GM18498 (cell line): ENCODE results near the gene LHB.
"Not testable (repeated sequence)": the region's sequence is repeated elsewhere in the genome, so short reads cannot be mapped to it uniquely, and the experiment has no call there.

ENCODE experiments used
- ATAC-seq: cut with Tn5 transposase; IDR thresholded peaks from one replicate; pipeline ENCODE4 v1.9.1; 2021; ENCODE audit warnings: mild to moderate bottlenecking, moderate library complexity; ENCODE audit not compliant: unreplicated experiment

Gene LHB

DNA sequence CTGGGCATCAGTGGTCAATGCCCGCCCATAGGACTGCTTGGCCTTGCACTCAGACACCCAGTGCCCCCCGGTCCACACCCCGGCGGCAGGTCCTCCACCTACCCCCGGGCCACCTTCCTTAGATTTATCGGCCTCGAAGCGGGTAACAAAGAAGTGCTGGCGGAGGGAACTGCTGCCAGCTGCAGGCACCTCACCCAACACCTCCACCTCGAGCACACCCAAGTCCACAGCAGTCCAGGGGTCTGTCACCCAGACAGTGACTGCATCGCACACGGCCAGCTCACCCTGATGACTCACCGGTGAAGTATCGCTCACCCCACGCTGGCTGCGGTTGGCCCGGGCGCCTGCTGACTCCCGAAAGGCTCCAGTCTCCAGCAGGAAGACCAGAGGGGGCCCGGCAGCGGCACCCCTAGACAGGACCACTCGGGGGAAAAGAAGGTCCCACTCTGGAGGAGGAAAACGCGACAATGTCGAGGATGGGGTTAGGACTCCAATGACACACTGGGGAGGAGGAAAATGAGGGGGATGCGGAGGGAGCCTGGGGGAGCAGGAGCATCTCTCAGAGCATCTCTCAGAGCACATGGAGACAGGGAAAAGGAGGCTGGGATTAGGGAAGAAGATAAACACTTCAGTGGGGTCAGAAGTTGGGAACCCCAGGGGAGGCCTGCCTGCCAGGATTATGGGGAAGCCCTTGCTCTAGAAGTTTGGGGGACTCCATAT, 21.8 kb upstream of the LHB start:
- ATAC-seq, result not testable (repeated sequence)

DNA sequence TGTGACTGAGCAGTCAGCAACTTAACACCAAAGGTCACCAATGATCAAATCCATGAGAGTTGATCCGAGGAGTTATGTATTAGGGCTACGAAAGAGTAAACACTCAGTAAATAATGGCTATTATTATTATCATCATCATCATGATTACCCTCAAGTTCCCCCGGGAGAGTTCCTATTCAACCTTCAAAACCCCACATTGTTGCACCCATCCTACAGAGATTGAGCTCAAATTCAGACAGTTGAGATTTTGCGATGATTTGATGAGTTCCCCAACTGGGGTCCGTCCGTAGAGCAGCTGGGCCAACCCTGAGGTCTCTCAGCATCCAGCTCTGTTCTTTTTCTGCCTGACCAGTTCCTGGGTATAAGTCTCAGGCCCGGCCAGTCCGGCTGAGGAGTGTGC, 21.2 kb upstream of the LHB start:
- not testable (repeated sequence) for ATAC-seq

DNA sequence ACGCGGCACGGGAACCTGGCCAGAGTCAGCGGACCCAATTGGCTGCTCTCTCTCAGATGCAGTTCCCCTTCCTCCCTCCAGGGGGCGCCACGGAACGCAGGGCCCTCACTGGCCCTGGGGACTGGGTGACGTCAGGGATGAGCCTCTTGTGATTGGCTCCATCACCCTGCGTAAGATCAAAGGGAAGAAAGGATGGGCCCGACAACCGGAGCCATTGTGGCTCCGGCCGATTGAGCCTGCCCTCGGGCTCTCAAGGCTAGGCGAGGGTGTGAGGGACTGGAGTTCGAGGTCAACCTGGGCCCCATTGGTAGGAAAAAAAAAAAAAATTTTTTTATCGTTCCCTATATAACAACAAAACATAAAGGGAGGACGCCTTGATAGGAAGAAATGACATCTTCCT, 19.9 kb upstream of the LHB start, which contains the start of gene CGB1:
CGB1 (minus strand) TSS at position 81 of the 400 bp plus-strand sequence. CDS start 184 bp downstream, outside the sequence.
- not testable (repeated sequence) for ATAC-seq

DNA sequence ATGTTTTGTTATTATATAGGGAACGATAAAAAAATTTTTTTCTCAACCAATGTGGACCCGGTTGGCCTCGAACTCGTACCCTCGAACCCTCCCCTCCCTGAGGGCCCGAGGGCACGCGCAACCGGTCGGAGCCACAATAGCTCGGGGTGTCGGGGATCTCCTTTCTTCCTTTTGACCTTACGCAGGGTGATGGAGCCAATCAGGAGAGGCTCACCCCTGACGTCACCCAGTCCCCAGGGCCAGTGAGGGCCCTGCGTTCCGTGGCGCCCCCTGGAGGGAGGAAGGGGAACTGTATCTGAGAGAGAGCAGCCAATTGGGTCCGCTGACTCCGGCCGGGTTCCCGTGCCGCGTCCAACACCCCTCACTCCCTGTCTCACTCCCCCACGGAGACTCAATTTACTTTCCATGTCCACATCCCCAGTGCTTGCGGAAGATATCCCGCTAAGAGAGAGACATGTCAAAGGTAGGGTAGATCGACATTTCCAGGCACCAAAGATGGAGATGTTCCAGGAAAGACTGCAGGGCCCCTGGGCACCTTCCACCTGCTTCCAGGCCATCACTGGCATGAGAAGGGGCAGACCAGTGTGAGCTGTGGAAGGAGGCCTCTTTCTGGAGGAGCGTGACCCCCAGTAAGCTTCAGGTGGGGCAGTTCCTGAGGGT, 14.9 kb upstream of the LHB start, which contains the start of gene CGB2:
CGB2 (plus strand) TSS at position 249 of the 660 bp plus-strand sequence; CDS start at position 455, 206 bp downstream.
- not testable (repeated sequence) for ATAC-seq

DNA sequence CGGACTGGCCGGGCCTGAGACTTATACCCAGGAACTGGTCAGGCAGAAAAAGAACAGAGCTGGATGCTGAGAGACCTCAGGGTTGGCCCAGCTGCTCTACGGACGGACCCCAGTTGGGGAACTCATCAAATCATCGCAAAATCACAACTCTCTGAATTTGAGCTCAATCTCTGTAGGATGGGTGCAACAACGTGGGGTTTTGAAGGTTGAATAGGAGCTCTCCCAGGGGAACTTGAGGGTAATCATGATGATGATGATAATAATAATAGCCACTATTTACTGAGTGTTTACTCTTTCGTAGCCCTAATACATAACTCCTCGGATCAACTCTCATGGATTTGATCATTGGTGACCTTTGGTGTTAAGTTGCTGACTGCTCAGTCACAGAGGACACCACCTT, 13.4 kb upstream of the LHB start:
- ATAC-seq, result not testable (repeated sequence)

DNA sequence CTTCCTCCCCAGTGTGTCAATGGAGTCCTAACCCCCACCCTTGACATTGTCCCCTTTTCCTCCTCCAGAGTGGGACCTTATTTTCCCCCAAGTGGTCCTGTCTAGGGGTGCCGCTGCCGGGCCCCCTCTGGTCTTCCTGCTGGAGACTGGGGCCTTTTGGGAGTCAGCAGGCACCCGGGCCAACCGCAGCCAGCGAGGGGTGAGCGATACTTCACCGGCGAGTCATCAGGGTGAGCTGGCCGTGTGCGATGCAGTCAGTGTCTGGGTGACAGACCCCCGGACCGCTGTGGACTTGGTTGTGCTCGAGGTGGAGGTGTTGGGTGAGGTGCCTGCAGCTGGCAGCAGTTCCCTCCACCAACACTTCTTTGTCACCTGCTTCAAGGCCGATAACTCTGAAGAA, 12.9 kb upstream of the LHB start:
- ATAC-seq, result not testable (repeated sequence)

DNA sequence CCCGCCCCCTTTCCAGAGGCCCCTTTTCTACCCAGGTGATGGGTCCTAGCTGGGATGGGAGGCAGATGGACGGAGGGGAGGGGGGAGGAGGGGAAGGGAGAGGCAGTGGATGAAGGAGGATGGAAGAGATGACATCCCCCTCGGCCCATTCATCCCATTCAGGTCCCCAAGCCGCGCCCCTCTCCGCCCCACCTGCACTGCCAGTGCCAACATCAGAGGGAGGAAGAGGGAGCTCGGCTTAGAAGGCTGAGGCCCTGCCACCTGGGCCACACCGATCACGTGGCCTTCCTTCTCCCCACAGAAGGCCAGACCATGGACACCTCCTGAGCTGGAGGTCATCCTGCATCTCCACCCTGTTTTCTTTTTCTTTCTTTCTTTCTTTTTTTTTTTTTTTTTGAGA, 11.8 kb upstream of the LHB start:
- ATAC-seq, result not testable (repeated sequence)

DNA sequence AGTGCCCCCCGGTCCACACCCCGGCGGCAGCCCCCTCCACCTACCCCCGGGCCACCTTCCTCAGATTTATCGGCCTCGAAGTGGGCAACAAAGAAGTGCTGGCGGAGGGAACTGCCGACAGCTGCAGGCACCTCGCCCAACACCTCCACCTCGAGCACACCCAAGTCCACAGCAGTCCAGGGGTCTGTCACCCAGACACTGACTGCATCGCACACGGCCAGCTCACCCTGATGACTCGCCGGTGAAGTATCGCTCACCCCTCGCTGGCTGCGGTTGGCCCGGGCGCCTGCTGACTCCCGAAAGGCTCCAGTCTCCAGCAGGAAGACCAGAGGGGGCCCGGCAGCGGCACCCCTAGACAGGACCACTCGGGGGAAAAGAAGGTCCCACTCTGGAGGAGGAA, 8.7 kb upstream of the LHB start:
- not testable (repeated sequence) for ATAC-seq

DNA sequence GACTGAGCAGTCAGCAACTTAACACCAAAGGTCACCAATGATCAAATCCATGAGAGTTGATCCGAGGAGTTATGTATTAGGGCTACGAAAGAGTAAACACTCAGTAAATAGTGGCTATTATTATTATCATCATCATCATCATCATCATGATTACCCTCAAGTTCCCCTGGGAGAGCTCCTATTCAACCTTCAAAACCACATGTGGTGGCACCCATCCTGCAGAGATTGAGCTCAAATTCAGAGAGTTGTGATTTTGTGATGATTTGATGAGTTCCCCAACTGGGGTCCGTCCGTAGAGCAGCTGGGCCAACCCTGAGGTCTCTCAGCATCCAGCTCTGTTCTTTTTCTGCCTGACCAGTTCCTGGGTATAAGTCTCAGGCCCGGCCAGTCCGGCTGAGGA, 8.2 kb upstream of the LHB start:
- ATAC-seq, result not testable (repeated sequence)

DNA sequence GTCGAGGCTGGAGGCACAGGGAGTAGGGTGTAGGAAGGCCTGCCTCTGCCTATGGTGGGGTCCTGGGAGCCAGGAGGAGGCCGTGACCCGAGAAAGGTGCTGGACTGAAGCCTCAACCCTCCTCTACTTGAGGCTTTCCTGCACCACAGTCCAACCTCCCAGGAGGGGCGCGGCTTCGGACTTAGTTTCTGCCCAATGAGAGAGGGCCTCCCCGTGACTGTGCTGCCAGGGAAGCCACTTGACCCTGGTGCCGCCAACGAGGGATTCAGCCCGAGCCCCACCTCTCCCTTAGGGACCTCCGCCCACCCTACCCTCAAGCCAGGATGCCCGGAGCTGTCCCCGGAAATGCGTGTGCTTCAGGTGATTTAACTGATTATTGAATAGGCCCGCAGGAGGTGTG, 7.3 kb upstream of the LHB start, which contains the start of gene CGB3:
CGB3 (minus strand) TSS at position 101 of the 400 bp plus-strand sequence. CDS start 362 bp downstream, outside the sequence.
- ATAC-seq, result not testable (repeated sequence)

DNA sequence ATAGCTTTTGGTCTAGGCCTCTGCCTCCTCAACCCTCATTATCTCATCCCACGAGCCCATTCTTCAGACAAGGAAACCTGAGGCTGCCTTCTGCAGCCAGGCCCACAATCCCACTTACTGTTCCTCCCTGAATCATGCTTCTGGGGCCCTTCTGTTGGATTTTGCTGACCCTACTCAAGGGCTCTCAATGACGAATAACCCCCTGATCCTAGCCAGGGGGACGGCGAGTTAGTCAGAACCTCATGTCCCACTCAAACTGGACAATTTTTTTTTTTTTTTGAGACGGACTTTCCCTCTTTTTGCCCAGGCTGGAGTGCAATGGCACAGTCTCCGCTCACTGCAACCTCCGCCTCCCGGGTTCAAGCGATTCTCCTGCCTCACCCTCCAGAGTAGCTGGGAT, 5.2 kb upstream of the LHB start:
- no peak for ATAC-seq

DNA sequence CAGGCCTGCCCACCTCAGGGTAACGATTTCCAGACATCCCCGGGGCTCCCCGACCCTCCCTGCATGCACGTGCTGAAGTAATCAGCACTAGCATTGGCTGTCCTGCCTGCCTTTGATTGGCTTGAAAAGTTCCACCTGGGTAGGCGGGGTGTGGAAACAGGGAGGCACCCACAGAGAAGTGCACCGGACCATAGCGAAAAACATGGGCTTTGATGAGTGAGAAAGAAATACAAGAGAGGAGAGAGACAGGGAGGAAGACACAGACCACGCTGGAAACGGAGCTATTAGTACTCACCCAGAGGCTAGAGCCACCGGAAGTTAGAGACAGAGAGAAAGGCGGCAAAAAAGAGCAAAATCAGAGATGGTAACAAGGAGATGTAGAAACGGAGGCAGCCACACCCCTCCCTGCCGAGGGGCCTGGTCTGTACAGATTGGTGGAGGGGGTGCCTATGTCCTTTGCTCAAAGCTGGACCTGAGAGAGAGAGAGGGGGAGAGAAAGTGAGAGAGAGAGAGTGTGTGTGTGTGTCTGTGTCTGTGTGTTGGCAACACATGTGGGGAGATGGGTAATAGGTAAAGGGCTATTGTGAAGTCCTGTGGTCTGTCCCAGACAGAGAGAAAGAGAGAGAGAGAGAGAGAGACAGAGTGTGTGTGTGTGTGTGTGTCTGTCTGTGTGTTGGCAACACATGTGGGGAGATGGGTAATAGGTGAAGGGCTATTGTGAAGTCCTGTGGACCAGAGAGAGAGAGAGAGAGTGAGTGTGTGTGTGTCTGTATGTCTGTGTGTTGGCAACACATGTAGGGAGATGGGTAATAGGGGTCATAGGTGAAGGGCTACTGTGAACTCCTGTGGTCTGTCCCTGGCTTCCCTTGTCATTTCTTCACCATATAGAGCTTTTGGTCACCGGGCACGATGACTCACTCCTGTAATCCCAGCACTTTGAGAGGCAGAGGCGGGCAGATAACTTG, 4.3 kb upstream of the LHB start:
- no peak for ATAC-seq

DNA sequence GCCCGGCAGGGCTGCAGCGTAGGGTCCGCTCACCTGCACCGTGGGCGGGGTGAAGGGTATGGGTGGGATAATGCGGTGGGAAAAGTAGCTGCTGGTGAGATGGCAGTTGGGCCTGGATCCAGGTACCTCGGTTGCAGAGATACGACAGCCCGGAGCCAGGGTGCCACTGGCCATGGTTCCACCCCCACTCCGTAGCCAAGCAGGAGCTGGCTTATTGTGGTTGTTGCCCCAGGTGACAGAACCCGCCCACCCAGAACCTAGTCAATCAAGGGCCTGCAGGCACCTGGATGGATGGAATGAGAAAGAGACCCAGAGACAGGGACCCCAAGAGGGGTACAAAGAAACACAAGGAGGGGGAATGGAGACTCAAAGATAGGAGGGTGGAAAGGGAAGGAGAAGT, 3.5 kb upstream of the LHB start:
- ATAC-seq, result no peak

DNA sequence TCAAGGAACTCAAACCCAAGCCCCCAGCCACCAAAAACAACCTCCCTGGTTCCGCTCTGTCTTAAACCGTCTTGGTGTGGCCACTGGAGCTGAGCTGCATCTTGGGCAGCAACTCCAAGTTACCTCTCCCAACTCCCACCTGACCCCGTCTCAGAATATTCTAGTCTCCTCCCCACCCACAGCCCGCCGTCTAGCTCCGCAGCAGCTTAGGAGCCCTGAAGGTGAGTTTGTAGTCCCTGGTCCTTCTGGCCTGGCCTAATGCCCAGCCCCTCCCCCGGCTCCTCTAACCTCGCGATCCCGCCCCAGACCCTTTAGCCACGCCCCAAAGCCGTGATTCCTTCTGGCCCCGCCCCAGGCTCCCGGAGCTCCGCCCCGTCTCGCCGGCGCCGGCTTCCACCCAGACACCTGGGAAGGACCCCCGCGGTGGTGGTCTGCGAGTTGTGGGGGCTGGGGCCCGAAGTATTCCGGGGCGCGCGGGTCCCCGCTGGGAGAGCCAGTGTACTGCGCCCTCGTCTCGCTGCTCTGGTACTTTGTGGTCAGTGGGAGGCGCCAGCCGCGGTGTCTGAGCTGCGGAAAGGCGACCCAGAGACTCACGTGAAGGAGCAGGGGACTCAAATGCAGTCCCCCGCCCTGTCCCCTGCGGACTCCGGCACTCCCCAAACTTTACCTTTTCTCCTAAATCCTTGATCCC, 2.5 kb upstream of the LHB start:
- no peak for ATAC-seq

DNA sequence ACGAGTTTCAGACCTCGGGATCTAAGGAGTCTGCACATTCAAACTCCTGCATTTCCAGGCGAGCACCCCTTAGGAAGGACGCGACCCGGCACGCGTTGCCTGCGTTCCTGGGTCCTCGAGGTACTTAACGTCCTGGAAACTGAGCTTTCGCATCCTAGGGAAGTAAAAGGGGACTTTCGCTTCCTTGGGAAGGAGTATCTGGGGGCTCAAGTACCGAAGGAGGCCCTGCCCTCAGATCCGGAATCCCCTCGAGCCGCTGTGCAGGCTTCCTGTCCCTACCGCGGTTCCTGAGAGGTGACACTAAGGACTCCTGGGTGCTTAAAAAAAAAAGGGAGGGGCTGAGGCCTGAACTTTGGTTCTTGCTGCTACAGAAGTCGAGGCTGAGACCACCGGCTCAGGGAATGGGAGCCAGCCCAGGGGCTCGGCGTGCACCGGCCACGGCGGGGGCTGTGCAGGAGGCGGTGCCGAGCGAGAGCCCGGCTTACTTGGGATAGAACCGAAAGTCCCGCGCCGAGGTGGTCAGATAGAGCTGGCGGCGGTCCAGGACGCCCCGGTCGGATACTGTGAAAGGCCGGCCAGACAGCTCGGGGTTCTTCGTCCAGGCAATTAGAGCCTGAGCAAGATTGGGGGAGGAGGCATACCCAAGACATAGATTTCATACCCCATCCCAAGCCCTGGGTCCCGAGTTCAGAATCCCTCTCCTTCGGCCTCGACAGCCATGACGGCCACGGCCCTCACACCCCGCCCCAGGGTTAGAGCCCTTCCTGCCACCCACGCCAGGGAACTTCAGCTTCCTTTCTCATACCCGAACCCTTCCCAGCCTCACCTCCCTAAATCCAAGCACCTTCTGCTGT, 1.7 kb upstream of the LHB start:
- ATAC-seq, result not testable (repeated sequence)

DNA sequence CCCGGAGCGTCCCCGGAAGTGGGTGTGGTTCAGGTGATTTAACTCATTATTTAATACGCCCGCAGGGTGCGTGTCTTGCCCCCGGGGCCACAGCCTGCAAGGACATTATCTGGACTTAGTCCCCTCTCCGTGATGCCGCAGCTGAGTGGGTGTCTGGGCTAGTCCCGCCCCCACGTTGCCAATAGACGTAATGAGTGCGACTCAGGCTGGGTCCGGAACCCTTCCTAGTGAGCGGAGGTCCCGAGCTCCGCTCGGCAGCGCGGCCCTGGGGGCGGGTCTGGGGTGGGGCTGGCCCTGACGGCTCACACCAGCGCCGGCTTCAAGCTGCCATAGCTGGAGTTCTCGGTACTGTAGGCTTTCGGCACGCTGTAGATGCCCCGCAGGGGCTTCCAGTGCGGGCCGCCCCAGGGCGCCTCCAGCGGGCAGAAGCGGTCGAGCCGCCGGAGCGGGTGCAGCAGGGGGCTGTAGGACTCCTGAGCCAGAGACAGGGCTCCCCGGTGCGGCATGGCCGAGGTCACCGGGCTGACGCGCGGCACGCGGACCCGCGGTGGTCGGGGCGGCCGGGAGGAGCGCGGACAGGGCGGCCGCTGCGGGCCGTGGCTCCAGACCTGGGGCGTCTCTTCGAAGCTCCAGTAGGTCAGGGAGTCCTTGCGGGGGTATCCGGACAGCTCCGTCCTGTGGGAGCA, 918 bp upstream of the LHB start:
- ATAC-seq, result peak; percentile 61

DNA sequence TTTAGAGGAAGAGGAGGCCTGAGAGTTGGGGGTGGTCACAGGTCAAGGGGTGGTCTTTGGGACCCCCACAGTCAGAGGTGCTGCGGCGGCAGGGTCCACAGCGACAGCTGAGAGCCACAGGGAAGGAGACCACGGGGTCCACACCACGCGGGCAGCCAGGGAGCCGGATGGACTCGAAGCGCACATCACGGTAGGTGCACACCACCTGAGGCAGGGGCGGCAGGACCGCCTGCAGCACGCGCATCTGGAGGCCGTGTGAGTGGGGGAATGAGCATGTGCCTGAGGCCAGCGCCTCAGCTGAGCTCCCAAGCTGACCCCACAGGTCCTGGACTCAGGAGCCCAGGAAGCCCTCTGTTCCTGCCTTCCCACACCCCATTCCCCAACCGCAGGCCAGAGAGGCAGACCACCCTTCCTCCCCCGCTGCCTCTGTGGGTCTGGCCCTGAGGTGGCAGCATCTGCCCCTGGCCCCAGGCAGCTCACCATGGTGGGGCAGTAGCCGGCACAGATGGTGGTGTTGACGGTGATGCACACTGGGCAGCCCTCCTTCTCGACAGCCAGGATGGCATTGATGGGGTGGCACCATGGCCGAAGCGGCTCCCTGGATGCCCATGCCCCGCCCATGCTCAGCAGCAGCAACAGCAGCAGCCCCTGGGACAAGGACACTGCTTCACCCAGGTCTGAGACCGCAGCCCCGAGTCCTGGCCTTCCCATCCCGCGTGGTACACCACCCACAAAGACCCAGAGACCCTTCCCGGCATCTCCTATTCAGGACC, 638 bp downstream of the LHB start:
- no peak for ATAC-seq

DNA sequence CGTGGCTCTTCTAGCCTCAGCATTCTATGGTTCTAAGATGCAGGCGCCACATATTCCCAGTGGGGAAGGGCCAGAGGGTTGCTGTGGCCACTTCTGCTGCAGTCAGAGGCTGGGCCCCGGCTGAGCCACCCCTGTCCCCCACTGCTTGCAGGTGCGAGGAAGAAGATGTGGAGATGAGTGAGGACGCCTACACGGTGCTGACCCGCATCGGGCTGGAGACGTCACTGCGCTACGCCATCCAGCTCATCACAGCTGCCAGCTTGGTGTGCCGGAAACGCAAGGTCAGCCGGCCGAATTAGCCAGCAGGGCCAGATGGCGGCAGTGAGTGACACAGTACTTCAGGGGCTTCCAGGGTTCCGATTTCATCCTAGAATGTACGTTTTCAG, 2.0 kb downstream of the LHB start:
- ATAC-seq, result no peak
